Right hindlimb (tissue), 1 donor: ENCODE measurements around the gene DOK5.

ENCODE experiments used
- DNase-seq: peaks from one replicate; pipeline ENCODE4 v3.0.0-alpha.2; 2018

DOK5 gene

DNA sequence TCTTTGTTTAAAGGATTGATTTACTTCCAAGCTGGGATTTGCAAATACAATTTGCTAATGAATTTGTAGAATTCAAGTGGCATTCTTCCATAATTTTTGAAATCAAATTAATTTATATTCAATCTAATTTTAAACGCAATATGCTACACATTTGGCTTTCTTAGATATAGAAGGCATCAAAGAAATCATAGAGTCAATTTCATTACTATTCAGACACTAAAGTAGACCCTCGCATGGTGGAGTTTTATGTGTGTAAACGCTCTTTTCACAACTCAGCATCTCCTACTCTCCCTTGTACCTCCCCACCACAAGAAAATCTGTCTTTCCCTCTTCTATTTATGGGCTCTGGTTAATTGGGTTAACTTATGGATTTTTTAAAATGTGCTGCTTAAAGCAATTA lies 144.3 kb downstream of the DOK5 start:
- DNase-seq, result no peak

DNA sequence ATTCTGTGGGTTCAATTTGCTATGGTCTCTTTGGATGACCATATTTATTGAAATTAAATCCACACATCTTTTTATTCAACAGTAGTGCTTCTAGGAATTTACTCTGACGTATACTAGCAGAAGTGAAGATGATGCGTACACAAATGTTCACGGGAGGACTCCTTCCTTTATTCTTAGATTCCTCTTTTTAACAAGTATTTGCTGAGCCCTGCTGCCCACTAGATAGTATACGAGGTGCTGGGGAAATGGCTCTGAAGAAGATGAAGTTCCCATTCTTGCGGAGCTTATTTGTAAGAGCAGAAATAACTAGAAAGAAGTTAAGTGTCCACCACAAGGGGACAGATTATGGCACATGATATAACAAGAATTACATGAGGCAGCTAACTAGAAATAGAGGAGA lies 145.2 kb downstream of the DOK5 start:
- no peak for DNase-seq

DNA sequence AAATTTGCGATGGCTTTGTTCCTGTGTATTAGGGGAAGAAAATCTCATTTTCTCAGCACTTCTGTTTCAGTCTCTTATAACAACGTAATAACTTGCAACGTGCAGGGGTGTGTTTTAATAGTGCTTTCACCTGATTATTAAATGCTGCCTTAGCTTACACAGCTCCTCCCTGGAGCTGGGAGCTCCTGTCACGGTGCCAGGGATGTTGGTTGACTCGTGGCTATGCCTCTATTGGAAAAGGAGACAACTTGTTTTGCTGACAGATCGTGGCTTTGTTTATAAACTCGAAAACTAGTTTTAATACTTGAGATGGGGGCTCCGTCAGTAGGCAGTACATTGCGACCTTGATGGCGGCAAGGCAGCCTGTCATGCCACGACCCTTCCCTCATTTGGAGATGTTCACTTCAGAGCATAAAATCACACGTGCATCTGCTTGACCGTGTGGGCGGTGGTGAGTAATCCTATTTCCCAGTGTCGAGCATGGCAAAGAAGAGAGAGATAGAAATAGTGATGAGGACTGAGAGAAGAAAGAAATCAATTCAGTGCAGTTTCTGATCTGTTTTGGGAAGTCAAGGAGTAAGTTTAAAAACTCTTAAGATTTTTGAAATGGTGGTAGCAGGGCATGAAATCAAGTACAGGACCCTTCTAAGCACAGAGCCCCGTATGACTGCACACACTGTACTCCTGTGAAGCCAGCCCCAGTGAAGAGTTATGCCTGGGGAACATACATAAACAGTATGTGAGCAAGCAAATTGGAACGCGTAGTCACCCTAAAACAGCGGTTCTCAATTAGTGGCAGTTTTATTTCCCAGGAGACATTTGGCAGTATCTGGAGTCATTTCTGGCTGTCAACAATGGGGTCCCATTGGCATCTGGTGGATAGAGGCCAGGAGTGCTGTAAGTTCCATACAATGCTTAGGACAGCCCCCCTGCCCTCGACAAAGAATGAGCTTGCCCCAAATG lies 147.2 kb downstream of the DOK5 start:
- no peak for DNase-seq

DNA sequence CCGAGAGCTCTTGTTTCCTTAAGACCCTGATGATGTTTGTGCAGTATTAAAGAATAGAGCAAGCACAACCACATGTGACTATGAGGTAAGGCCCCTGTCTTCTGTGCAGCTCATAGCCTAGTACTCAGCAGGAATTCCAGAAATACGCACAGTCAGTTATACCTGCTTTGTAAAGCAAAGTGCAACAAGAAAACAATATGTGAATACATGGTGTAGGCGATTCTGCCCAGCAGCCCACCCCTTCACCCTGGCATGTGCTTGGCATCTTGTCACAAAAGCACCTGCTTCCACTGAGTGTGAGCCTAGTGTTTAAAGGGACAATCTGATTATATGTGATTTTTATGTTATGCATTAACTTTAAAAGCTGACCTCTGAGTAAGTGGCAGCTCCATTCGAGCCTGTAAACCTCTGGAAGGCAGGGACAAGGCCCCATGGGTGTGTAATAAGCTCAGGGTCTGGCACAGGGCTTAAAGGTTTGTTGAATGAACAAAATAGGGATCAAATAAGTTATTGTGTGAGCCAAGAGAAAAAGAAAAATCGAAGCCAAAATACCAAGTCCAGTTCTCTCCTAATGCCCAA lies 148.7 kb downstream of the DOK5 start:
- DNase-seq, result peak; percentile 25

DNA sequence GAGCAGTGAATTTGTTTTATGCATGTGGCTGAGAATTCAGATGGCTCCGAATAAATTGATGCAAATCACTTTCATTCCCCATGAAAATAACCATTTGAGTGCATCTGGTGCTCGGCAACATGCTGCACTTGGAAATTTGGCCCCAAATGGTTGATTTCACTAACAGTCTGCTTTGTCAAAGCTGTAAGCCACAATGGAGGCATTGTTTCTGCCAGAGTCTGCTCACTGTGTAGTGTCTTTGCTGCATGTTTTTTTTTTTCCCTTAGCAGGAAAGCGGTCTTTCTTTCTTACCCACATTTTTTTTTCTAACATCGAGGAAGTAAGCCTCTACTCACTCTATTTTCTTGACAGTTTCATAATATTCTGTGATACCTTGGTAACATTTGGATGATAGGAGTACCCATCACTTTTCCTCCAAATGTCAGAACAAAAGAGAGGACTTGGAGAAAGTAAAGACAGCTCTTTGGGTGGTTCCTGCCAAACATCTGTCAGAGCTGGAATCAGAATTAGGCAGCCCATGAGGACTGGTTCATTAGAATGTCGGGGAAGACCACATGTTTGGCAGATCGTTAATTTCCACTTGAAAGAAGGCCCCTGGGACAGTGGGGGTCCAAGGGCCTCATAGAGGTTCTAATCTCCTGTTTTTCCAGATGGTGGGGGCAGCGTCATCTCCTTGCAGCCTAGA lies 149.5 kb downstream of the DOK5 start:
- DNase-seq, result peak; percentile 83

GRCh38 chr20:54625497-54625896 lies 150.1 kb downstream of the DOK5 start:
- no peak for DNase-seq

DNA sequence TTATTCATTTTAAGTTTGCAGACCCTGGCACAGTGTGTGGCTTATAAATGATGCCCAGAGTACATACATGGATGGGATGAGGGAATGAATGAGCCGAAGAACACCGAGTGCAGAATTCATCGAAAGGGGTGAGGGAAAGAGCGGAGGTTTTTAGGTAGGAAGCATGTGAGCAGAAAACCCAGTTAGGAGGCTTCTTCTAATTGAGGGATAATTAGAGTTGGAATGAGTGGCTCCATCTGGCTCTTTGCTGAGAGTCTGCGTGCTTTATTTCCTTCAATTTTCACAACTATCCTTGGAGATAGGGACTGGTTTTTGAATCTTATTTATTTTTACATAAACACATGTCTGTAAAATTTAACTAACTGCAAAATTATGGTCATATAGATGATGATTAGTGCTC lies 150.7 kb downstream of the DOK5 start:
- no peak for DNase-seq

- no peak for DNase-seq
Measured at GRCh38 chr20:54629632-54630031, 154.2 kb downstream of the DOK5 start.

DNA sequence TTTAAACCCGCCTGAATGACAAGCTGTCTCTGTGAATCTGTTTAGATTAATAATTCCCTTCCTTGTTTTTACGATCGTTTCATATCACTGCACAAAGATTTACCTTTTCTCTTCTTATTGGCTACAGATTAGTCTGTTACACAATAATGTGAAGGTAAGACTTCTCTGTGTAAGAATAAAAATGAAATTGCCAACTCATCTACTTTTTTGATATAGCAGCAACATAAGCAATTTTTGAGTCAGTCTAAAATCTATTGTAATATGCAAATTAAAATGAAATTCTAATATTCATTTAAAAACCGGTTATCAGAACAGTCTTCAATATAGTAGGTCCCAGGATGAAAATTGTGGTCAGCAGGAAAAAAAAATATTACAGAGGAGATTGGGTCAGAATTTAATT lies 155.2 kb downstream of the DOK5 start:
- no peak for DNase-seq

DNA sequence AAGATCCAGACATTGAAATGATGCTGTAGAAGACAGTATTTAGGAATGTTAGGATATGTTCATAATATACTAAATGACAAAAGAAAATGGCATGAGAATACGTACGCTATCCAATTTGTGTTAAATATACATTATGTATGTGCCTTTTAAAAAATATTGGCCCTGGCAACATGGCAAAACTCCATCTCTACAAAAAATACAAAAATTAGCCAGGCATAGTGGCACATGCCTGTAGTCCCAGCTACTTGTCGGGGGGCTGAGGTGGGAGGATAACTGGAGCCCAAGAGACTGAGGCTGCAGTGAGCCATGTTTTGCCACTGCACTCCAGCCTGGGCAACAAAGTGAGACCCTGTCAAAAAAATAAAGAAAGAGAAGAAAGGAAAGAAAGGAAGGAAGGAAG lies 155.7 kb downstream of the DOK5 start:
- DNase-seq, result no peak

DNA sequence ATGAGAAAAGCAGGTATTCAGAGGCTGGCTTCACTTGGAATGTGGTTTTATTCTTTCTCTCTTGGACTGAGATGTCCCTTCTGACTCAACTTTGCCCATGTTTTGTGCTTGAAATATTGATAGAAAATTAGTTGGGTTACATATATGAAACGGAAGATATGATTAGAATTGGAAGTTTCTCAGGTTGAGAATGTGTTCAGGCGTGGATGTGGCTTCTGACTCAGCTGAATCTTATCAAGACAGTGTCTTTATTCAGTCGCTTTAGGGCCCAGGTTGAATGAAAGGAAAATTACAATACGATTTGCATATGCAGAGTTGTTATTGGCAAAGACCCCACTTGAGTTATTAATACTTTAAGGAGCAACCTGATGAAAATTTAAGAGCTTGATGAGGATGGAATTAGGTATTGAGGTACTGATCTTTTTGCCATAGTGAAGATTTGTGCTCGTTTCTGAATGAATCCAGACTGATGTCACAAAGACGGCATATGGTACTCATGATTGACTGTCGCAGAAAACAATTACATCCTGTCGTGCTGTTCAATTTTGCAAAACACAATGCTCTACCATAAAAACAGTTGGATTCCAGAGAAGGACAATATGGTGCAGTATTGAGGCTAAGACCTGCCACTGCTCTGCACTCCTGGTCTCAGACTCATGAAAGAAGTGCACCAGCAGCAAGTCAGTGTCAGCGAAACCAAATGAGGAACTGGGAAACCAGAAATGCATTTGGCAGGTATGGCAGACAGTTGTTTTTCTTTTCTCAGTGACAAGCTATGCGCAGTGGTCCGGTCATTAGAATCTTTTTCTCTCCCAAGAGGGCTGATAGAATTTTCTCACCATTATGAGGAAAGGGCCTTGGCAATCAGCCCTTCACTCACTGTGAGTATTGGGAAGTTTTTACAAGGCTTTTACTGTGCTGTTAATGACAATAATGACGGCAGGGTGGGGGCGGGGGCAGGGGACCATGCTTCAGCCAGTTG lies 158.3 kb downstream of the DOK5 start:
- DNase-seq, result no peak

GRCh38 chr20:54636575-54636974 lies 161.2 kb downstream of the DOK5 start:
- DNase-seq, result no peak

DNA sequence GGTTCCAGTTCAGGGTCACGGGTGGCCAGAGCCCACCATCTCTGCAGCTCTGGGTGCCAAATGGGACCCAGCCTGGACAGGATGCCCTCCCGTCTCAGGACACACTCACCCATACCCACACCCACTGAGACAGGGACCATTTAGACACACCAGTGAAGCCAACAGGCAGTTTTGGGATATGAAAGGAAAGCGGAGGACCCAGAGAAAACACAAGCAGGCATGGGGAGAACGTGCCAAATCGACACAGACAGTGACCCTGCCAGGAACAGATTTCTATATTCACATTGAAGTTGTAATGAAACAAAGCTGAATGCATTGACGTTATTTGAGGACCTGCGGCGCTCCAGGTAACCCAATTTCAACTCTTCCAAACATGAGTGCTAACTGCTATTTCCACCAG lies 164.5 kb downstream of the DOK5 start:
- no peak for DNase-seq

DNA sequence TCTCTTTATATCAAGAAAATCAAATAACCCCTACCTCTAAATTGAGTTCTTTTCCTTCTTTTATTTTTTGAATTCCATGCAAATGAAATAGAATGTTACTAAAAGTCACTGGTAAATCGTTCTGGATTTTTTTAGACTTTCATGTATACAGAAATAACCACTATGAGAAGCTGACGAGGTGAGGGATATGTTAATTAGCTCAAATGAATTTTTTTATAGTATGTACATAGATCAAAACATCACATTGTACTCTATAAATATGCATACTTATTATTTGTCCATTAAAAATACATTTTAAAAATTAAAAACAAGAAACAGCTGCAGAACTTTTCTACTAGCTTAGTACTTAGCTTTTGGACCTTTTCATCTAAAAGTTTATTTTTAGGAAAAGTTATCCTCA lies 165.4 kb downstream of the DOK5 start:
- no peak for DNase-seq

GRCh38 chr20:54642864-54643667 lies 167.7 kb downstream of the DOK5 start:
- DNase-seq, result peak; percentile 35

DNA sequence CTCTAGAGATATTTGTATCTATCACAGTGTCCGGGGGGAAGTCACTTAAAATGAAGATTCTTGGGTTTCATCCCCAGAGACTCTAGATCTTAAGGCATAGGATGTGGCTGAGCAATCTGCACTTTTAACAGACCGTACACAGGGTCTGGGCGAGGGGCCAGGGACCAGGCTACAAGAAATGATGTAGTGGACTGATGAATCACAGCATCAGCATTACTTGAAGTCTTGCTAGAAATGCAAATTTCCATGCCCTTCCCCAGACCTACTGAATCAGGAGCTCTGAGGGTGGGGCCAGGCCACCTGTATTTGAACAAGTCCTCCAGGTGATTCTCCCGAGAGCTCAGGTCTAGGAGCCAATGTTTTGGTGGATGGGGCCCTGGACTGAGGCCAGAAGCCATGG lies 168.4 kb downstream of the DOK5 start:
- DNase-seq, result peak; percentile 37

DNA sequence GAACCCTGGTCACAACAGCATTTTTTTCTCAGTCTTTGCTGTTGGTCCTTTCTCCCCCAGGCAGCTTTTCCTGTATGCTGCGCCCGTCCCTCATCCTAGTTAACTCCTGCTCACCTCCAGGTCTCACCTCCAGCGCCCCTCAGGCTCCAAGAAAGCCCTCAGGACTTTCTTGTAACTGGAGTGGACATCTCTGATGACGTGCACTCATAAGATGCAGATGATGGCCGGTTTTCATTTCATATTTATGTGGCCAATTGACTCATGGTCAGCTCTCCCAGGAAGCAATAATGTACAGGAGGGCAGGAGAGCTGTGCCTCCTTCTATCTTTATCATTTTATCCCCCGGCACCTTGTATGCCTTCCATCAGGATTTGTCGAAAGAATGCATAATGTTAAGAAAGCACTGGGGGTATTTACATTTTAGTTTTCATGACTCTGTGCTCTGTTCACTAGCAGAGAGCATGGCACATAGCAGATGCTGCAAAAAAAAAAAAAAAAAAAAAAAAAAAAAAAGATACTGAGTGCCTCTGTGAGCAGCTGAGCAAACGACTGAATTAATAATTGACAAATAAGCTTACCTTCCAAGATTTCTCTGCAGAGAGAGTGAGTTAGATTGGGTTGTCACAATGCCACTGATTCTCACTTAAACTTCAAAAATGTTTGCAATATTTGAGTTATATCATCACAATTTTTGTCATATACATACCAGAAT lies 170.2 kb downstream of the DOK5 start:
- DNase-seq, result no peak

GRCh38 chr20:54646156-54646517 lies 170.7 kb downstream of the DOK5 start:
- DNase-seq, result no peak

- no peak for DNase-seq
Measured at GRCh38 chr20:54648421-54649142, 173.2 kb downstream of the DOK5 start.

DNA sequence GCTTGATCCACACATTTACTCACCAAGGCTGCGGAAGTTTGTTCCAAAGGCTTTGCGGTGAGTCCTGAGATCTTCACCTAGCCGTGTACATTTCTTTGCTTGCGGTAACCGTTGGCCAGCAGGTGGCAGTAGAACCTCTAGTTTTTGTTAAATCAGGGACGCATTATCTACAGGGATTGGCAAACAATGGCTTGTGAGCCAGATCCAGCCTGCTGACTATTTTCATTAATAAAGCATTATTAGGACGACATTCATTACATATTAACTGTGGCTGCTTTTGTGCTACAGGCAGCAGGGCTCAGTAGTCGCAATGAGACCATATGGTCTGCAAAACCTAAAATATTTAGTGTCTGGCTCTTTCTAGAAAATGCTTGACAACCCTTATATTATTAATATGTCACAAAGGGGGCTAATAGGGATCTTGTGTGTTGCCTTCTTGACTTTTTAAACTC lies 174.1 kb downstream of the DOK5 start:
- DNase-seq, result peak; percentile 73
